Trophoblast cell (in vitro differentiated cells and primary cell): ENCODE measurements around the gene POLR2F.
"Not testable (repeated sequence)": the region's sequence is repeated elsewhere in the genome, so short reads cannot be mapped to it uniquely, and the experiment has no call there.

Source experiments
- DNase-seq, 2 donors: peaks; one replicate each; pipeline ENCODE4 v3.0.0-alpha.2; 2016
- H2AFZ ChIP-seq: 2 replicates; pipeline ENCODE4 v1.6.1; 2013; ENCODE audit warnings: low read length, moderate library complexity, mild to moderate bottlenecking; ENCODE audit not compliant: insufficient read depth, poor library complexity
- H2AK5ac ChIP-seq: 2 replicates; pipeline ENCODE4 v1.6.1; 2013; ENCODE audit warnings: mild to moderate bottlenecking, low read length
- H2BK120ac ChIP-seq: 2 replicates; pipeline ENCODE4 v1.6.1; 2013; ENCODE audit warnings: low read length, mild to moderate bottlenecking, moderate library complexity; ENCODE audit not compliant: insufficient read depth, poor library complexity
- H2BK12ac ChIP-seq: 2 replicates; pipeline ENCODE4 v1.6.1; 2013; ENCODE audit warnings: mild to moderate bottlenecking, low read length, moderate library complexity
- H2BK5ac ChIP-seq: 2 replicates; pipeline ENCODE4 v1.6.1; 2013; ENCODE audit warnings: low read length, low read depth, moderate library complexity, mild to moderate bottlenecking; ENCODE audit not compliant: poor library complexity
- H3K14ac ChIP-seq: 2 replicates; pipeline ENCODE4 v1.6.1; 2013; ENCODE audit warnings: mild to moderate bottlenecking, low read length
- H3K18ac ChIP-seq: 2 replicates; pipeline ENCODE4 v1.6.1; 2013; ENCODE audit warnings: mild to moderate bottlenecking, low read length
- H3K23ac ChIP-seq: 2 replicates; pipeline ENCODE4 v1.6.1; 2013; ENCODE audit warnings: low read length
- H3K27ac ChIP-seq: 2 replicates; pipeline ENCODE4 v1.5.1; 2013; ENCODE audit warnings: low read depth, mild to moderate bottlenecking, inconsistent platforms, low read length, moderate library complexity
- H3K27me3 ChIP-seq: 2 replicates; pipeline ENCODE4 v1.6.1; 2013; ENCODE audit warnings: inconsistent platforms, mild to moderate bottlenecking, low read length, moderate library complexity; ENCODE audit not compliant: insufficient read depth
- H3K36me3 ChIP-seq, 2 experiments: 1 replicate in 1 of 2; 2 replicates in 1 of 2; pipeline ENCODE4 v1.6.1; 2013; ENCODE audit warnings: low read length in 2 of 2, mild to moderate bottlenecking in 2 of 2, moderate library complexity in 1 of 2; ENCODE audit not compliant: insufficient read depth in 2 of 2, control insufficient read depth in 1 of 2
- H3K4ac ChIP-seq: 2 replicates; pipeline ENCODE4 v1.6.1; 2013; ENCODE audit warnings: low read depth, mild to moderate bottlenecking, low read length, moderate library complexity
- H3K4me1 ChIP-seq, 2 experiments: 1 replicate in 1 of 2; 2 replicates in 1 of 2; pipeline ENCODE4 v1.6.1; 2013; ENCODE audit warnings: low read length in 2 of 2, mild to moderate bottlenecking in 2 of 2, moderate library complexity in 1 of 2; ENCODE audit not compliant: insufficient read depth in 2 of 2, control insufficient read depth in 1 of 2
- H3K4me2 ChIP-seq: 2 replicates; pipeline ENCODE4 v1.6.1; 2013; ENCODE audit warnings: inconsistent platforms, mild to moderate bottlenecking, low read length, moderate library complexity
- H3K4me3 ChIP-seq: 2 replicates; pipeline ENCODE4 v1.5.1; 2013; ENCODE audit warnings: mild to moderate bottlenecking, low read depth, low read length, inconsistent platforms
- H3K79me1 ChIP-seq: one replicate; pipeline ENCODE4 v1.6.1; 2013; ENCODE audit warnings: low read length
- H3K79me2 ChIP-seq: 2 replicates; pipeline ENCODE4 v1.6.1; 2013; ENCODE audit warnings: low read length, mild to moderate bottlenecking; ENCODE audit not compliant: control insufficient read depth, insufficient read depth, poor library complexity
- H3K9ac ChIP-seq: 2 replicates; pipeline ENCODE4 v1.6.1; 2013; ENCODE audit warnings: mild to moderate bottlenecking, low read length
- H3K9me3 ChIP-seq: 2 replicates; pipeline ENCODE4 v1.6.1; 2013; ENCODE audit warnings: low read depth, mild to moderate bottlenecking, control low read depth, inconsistent platforms, low read length; ENCODE audit not compliant: insufficient read depth
- H4K12ac ChIP-seq: 2 replicates; pipeline ENCODE4 v1.6.1; 2013; ENCODE audit warnings: low read depth, mild to moderate bottlenecking, low read length, moderate library complexity
- H4K8ac ChIP-seq: 2 replicates; pipeline ENCODE4 v1.6.1; 2013; ENCODE audit warnings: low read depth, mild to moderate bottlenecking, low read length, moderate library complexity
- H4K91ac ChIP-seq: one replicate; pipeline ENCODE4 v1.6.1; 2013; ENCODE audit warnings: low read depth, mild to moderate bottlenecking, low read length, moderate library complexity
- WGBS: extraction: QIAGEN DNeasy Blood & Tissue Kit; methylation state at CpG from one replicate; pipeline ENCODE4 v1.1.7; 2013; ENCODE audit warnings: missing lambda C conversion rate; ENCODE audit not compliant: insufficient read length, insufficient coverage; ENCODE audit errors: extremely low coverage; 5-methylcytosine and 5-hydroxymethylcytosine counted together

The POLR2F gene

GRCh38 chr22:37975153-37975552, 21.7 kb downstream of the POLR2F start:
- no peak overlapping the region for H3K27ac ChIP-seq
- no peaks in the 10 kb centered on the region for H3K79me1 ChIP-seq
- no peak overlapping the region for H3K4me3 ChIP-seq
- H3K79me2 ChIP-seq, result no peaks in the 10 kb centered on the region
- H2AK5ac ChIP-seq, result no peak overlapping the region
- H3K9ac ChIP-seq, result no peak overlapping the region
- H4K8ac ChIP-seq, result no peak overlapping the region
- no peak overlapping the region for H3K4ac ChIP-seq
- H3K27me3 ChIP-seq, result no peaks in the 10 kb centered on the region
- no peak overlapping the region for H3K23ac ChIP-seq
- H3K4me2 ChIP-seq, result no peak overlapping the region
- H2AFZ ChIP-seq, result no peak overlapping the region
- H2BK12ac ChIP-seq, result no peak overlapping the region
- peaks cover 0 to 2% of the 10 kb centered on the region in 2 experiments for H3K36me3 ChIP-seq
- WGBS, result no CpG with 5 or more reads among the region's 2 CpGs
- no peak overlapping the region for H2BK5ac ChIP-seq
- H3K14ac ChIP-seq, result no peak overlapping the region
- H3K4me1 ChIP-seq, result no peaks in the 10 kb centered on the region
- H3K18ac ChIP-seq, result no peak overlapping the region
- no peaks in the 10 kb centered on the region for H3K9me3 ChIP-seq
- no peak overlapping the region for H4K91ac ChIP-seq
- no peak overlapping the region for H2BK120ac ChIP-seq
- H4K12ac ChIP-seq, result no peak overlapping the region
- DNase-seq, result no peak

DNA sequence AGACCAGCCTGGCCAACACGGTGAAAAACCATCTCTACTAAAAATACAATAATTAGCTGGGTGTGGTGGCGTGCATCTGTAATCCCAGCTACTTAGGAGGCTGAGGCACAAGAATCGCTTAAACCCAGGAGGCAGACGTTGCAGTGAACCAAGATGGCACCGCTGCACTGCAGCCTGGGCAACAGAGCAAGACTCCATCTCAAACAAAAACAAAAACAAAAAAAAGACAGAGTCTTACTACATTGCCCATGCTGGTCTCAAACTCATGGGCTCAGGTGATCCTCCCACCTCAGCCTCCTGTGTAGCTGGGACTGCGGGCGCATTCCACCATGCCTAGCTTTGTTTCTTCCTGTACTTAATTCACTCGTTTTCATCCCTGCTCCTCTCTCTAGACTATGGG, 22.5 kb downstream of the POLR2F start:
- not testable (repeated sequence) for H4K8ac ChIP-seq, H3K79me1 ChIP-seq, H3K27me3 ChIP-seq, H3K9me3 ChIP-seq, H2BK120ac ChIP-seq, H3K9ac ChIP-seq, H2BK5ac ChIP-seq, H2AFZ ChIP-seq, H3K4me1 ChIP-seq, H2AK5ac ChIP-seq, H3K79me2 ChIP-seq, H4K91ac ChIP-seq, H3K23ac ChIP-seq, DNase-seq, H3K18ac ChIP-seq, H4K12ac ChIP-seq, H2BK12ac ChIP-seq, H3K4me2 ChIP-seq, H3K36me3 ChIP-seq, H3K27ac ChIP-seq, H3K14ac ChIP-seq, H3K4me3 ChIP-seq, H3K4ac ChIP-seq
- no CpG with 5 or more reads among the region's 8 CpGs for WGBS

- Histone ChIP-seq H3K36me3 (peaks cover 0 to 2% of the 10 kb centered on the region in 2 experiments), H3K27me3 (no peaks in the 10 kb centered on the region), H3K4me1 (no peaks in the 10 kb centered on the region), H3K23ac (no peak overlapping the region), H2AFZ (no peak overlapping the region), H3K79me1 (no peaks in the 10 kb centered on the region), H3K4ac (no peak overlapping the region), H2BK12ac (no peak overlapping the region), H2BK5ac (no peak overlapping the region), H4K91ac (no peak overlapping the region), H2BK120ac (no peak overlapping the region), H3K27ac (no peak overlapping the region), H3K9ac (no peak overlapping the region), H3K9me3 (no peaks in the 10 kb centered on the region), H2AK5ac (no peak overlapping the region), H3K4me2 (no peak overlapping the region), H3K14ac (no peak overlapping the region), H4K8ac (no peak overlapping the region), H3K18ac (no peak overlapping the region), H3K4me3 (no peak overlapping the region), H4K12ac (no peak overlapping the region), H3K79me2 (no peaks in the 10 kb centered on the region)
- no CpG with 5 or more reads among the region's 4 CpGs for WGBS
- DNase-seq, result no peak
Measured at GRCh38 chr22:37976547-37976946, 23.0 kb downstream of the POLR2F start.

DNA sequence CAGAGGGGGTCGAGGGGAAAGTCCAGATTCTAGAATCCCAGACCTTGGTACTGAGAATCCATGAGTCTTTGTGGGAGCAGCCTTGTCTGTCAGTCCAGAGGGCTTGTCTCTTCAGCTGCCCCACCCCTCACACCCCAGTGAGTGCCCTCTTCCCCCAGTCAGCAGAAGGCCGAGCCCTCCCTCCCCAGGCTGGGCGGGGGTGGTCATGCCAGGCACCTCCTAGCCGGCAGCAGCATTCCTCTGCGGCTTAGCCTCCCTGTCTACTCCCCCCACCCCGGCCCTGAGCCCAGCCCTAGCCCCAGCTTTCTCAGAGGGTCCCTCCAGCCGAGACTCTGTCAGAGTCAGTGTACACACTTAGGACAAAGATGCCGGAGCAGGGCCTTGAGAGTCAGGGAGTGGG, 26.3 kb downstream of the POLR2F start:
- H3K9ac ChIP-seq, result no peak overlapping the region
- H3K27ac ChIP-seq, result no peak overlapping the region
- H2BK120ac ChIP-seq, result no peak overlapping the region
- no peak overlapping the region for H4K91ac ChIP-seq
- H2AFZ ChIP-seq, result no peak overlapping the region
- peaks cover 7 to 10% of the 10 kb centered on the region in 2 experiments for H3K4me1 ChIP-seq
- H3K18ac ChIP-seq, result no peak overlapping the region
- no peaks in the 10 kb centered on the region for H3K79me2 ChIP-seq
- peaks cover 2% of the 10 kb centered on the region for H3K9me3 ChIP-seq
- WGBS, result no CpG with 5 or more reads among the region's 8 CpGs
- H2BK12ac ChIP-seq, result no peak overlapping the region
- H3K79me1 ChIP-seq, result no peaks in the 10 kb centered on the region
- no peak for DNase-seq
- no peak overlapping the region for H3K23ac ChIP-seq
- no peak overlapping the region for H3K14ac ChIP-seq
- H3K36me3 ChIP-seq, result no peaks in the 10 kb centered on the region
- H2AK5ac ChIP-seq, result no peak overlapping the region
- no peak overlapping the region for H2BK5ac ChIP-seq
- peaks cover 20% of the 10 kb centered on the region for H3K27me3 ChIP-seq
- no peak overlapping the region for H3K4me2 ChIP-seq
- H4K12ac ChIP-seq, result no peak overlapping the region
- H3K4ac ChIP-seq, result no peak overlapping the region
- no peak overlapping the region for H4K8ac ChIP-seq
- no peak overlapping the region for H3K4me3 ChIP-seq
